NCI-H774 (cell line): ENCODE data around the gene RAB26.

ENCODE experiments used
- DNase-seq: peaks from one replicate; lab custom pipeline; 2025; lab: John Stamatoyannopoulos, UW

Gene RAB26

GRCh38 chr16:2142942-2143877 lies 5.2 kb upstream of the RAB26 start:
- DNase-seq: no peak

GRCh38 chr16:2143878-2144485 lies 4.4 kb upstream of the RAB26 start:
- no peak for DNase-seq

GRCh38 chr16:2145843-2146242 lies 2.6 kb upstream of the RAB26 start:
- no peak for DNase-seq

GRCh38 chr16:2147378-2147777 lies 1.0 kb upstream of the RAB26 start:
- no peak for DNase-seq

- DNase-seq: no peak
Observed at GRCh38 chr16:2148714-2149629, 547 bp downstream of the RAB26 start.

- DNase-seq: no peak
Observed at GRCh38 chr16:2149630-2150417, 1.4 kb downstream of the RAB26 start.

GRCh38 chr16:2150418-2151187 lies 2.2 kb downstream of the RAB26 start:
- no peak for DNase-seq

- DNase-seq: no peak
Observed at GRCh38 chr16:2151188-2152091, 3.0 kb downstream of the RAB26 start.

- no peak for DNase-seq
Observed at GRCh38 chr16:2152695-2153506, 4.5 kb downstream of the RAB26 start.

- no peak for DNase-seq
Observed at GRCh38 chr16:2154533-2155090, 6.2 kb downstream of the RAB26 start.

GRCh38 chr16:2155091-2155950 lies 6.9 kb downstream of the RAB26 start, which contains the start of gene TRAF7:
TSS of gene TRAF7 (plus strand) at chr16:2155782. CDS start at chr16:2163921, 8,139 bp downstream.
- DNase-seq: peak; percentile 94

- no peak for DNase-seq
Observed at GRCh38 chr16:2155977-2156848, 7.8 kb downstream of the RAB26 start.

GRCh38 chr16:2156849-2157224 lies 8.4 kb downstream of the RAB26 start:
- DNase-seq: no peak

- no peak for DNase-seq
Observed at GRCh38 chr16:2157480-2158261, 9.2 kb downstream of the RAB26 start.

- no peak for DNase-seq
Observed at GRCh38 chr16:2158262-2158638, 9.8 kb downstream of the RAB26 start.
